Panc1 (cell line): Measurements from ENCODE around the gene CACFD1.

ENCODE experiments used
- POLR2AphosphoS5 ChIP-seq: IDR thresholded peaks from 2 replicates; pipeline ENCODE4 v1.6.1; 2012; ENCODE audit warnings: mild to moderate bottlenecking, low read depth, low read length, moderate library complexity
- REST ChIP-seq, 2 experiments: IDR thresholded peaks; 2 replicates each; pipeline ENCODE4 v1.6.1; 2011 to 2012; ENCODE audit warnings: low read depth in 2 of 2, control low read depth in 1 of 2, low read length in 1 of 2, mild to moderate bottlenecking in 1 of 2, moderate library complexity in 1 of 2; ENCODE audit not compliant: insufficient read depth in 1 of 2
- SIN3A ChIP-seq: IDR thresholded peaks from 2 replicates; pipeline ENCODE4 v1.6.1; 2012; ENCODE audit warnings: low read depth, mild to moderate bottlenecking, low read length, moderate library complexity, borderline replicate concordance; ENCODE audit not compliant: insufficient read depth
- TCF7L2 ChIP-seq: IDR thresholded peaks from 2 replicates; pipeline ENCODE4 v1.6.1; 2011; ENCODE audit warnings: mild to moderate bottlenecking, low read depth, low read length, inconsistent platforms
- TF ChIP-seq, protein P1 (sequence below): fragments of 450-650 bp; IDR thresholded peaks from 2 replicates; pipeline ENCODE4 v1.5.1; 2017; ENCODE audit warnings: mild to moderate bottlenecking

GRCh38 chr9:133468777-133469421 lies 9.1 kb downstream of the CACFD1 start:
- TF ChIP-seq, protein P1, sequence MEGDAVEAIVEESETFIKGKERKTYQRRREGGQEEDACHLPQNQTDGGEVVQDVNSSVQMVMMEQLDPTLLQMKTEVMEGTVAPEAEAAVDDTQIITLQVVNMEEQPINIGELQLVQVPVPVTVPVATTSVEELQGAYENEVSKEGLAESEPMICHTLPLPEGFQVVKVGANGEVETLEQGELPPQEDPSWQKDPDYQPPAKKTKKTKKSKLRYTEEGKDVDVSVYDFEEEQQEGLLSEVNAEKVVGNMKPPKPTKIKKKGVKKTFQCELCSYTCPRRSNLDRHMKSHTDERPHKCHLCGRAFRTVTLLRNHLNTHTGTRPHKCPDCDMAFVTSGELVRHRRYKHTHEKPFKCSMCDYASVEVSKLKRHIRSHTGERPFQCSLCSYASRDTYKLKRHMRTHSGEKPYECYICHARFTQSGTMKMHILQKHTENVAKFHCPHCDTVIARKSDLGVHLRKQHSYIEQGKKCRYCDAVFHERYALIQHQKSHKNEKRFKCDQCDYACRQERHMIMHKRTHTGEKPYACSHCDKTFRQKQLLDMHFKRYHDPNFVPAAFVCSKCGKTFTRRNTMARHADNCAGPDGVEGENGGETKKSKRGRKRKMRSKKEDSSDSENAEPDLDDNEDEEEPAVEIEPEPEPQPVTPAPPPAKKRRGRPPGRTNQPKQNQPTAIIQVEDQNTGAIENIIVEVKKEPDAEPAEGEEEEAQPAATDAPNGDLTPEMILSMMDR = no peak
- TF ChIP-seq POLR2AphosphoS5 (peak; percentile 30; the same call in 1 of the 2 replicates), TCF7L2 (no peak), REST (IDR thresholded peaks at IDR 0.05; ENCODE audit: insufficient read depth in 1 of 2, low read depth in 2 of 2, low read length in 1 of 2) (no peak), SIN3A (no peak; the same call in 1 of the 2 replicates)
